NCI-H1436 treated with DMSO at 0.1 percent for 48 hours (cell line): ENCODE measurements around the gene TTC19.
"Not testable (repeated sequence)": the region's sequence is repeated elsewhere in the genome, so short reads cannot be mapped to it uniquely, and the experiment has no call there.

Source experiments
- DNase-seq: peaks from one replicate; lab custom pipeline; 2025; lab: John Stamatoyannopoulos, UW

The TTC19 gene

GRCh38 chr17:15973016-15973415 lies 26.6 kb upstream of the TTC19 start:
- no peak for DNase-seq

- no peak for DNase-seq
Measured at GRCh38 chr17:15973834-15974233, 25.8 kb upstream of the TTC19 start.

- DNase-seq = no peak
Measured at GRCh38 chr17:15977894-15978293, 21.7 kb upstream of the TTC19 start.

- DNase-seq = no peak
Measured at GRCh38 chr17:15978606-15979005, 21.0 kb upstream of the TTC19 start.

GRCh38 chr17:15979013-15979412 lies 20.6 kb upstream of the TTC19 start:
- not testable (repeated sequence) for DNase-seq

GRCh38 chr17:15981208-15981607 lies 18.4 kb upstream of the TTC19 start:
- DNase-seq = no peak

GRCh38 chr17:15981646-15982580 lies 17.7 kb upstream of the TTC19 start:
- no peak for DNase-seq

- DNase-seq = no peak
Measured at GRCh38 chr17:15996322-15996721, 3.3 kb upstream of the TTC19 start.

GRCh38 chr17:15998031-15998562 lies 1.5 kb upstream of the TTC19 start:
- DNase-seq = no peak

GRCh38 chr17:15999974-16000827 lies 577 bp downstream of the TTC19 start:
- DNase-seq = no peak

GRCh38 chr17:16001226-16001897 lies 1.7 kb downstream of the TTC19 start:
- DNase-seq = no peak

GRCh38 chr17:16002708-16003260 lies 3.2 kb downstream of the TTC19 start:
- no peak for DNase-seq

GRCh38 chr17:16003841-16004240 lies 4.2 kb downstream of the TTC19 start:
- DNase-seq = no peak

- DNase-seq = no peak
Measured at GRCh38 chr17:16005636-16006035, 6.0 kb downstream of the TTC19 start.

- no peak for DNase-seq
Measured at GRCh38 chr17:16007439-16007838, 7.8 kb downstream of the TTC19 start.

- no peak for DNase-seq
Measured at GRCh38 chr17:16013943-16014407, 14.4 kb downstream of the TTC19 start.

- DNase-seq = no peak
Measured at GRCh38 chr17:16019347-16019746, 19.7 kb downstream of the TTC19 start.

GRCh38 chr17:16023881-16024280 lies 24.3 kb downstream of the TTC19 start:
- DNase-seq = no peak

GRCh38 chr17:16025202-16025601 lies 25.6 kb downstream of the TTC19 start:
- DNase-seq = no peak

- DNase-seq = no peak
Measured at GRCh38 chr17:16026895-16027294, 27.3 kb downstream of the TTC19 start.

GRCh38 chr17:16027708-16028584 lies 28.3 kb downstream of the TTC19 start:
- no peak for DNase-seq
